HepG2 (cell line): ENCODE measurements around the gene TTC28. TPM values are rescaled to one million over a fixed set of nuclear protein-coding genes. Genes with fewer than 3 reads are reported as not detected.

Experiments used
- ATAC-seq: fragments of 200-7000 bp; cut with Tn5 transposase; 3 replicates; pipeline ENCODE4 v1.9.1; 2020; ENCODE audit warnings: mild to moderate bottlenecking, moderate library complexity
- BruUV-seq: library from RNA; stranded (reverse); fragments of 400-500 nt; replicated peaks from 2 replicates; lab custom pipeline; 2021; lab: Mats Ljungman, UMichigan
- CTCF ChIA-PET: fragments of 300-600 bp; formaldehyde crosslinking; extraction: SDS; loops from one replicate; lab custom pipeline; 2021; ENCODE audit warnings: low total read pairs, inconsistent platforms, low intra/inter-chr PET ratio; lab: Yijun Ruan, JAX
- POLR2A ChIA-PET: fragments of 350-600 bp; sonication (Branson Sonifier 250); formaldehyde crosslinking; loops from one replicate; lab custom pipeline; 2020; ENCODE audit warnings: antibody characterized with exemption, inconsistent platforms; lab: Yijun Ruan, JAX
- DNase-seq: peaks from one replicate; pipeline ENCODE4 v3.0.0-alpha.2; 2015; ENCODE audit warnings: low spot score
- FAIRE-seq: peaks from 3 replicates; lab custom pipeline; 2011; peaks lifted over from hg19 to GRCh38; lab: Jason Lieb, UNC
- H2AFZ ChIP-seq: one replicate; pipeline ENCODE4 v1.6.1; 2011; ENCODE audit warnings: low read length, inconsistent platforms
- H3K27ac ChIP-seq: fragments of 300-600 bp; 3 replicates; pipeline ENCODE4 v1.8.0; 2011; ENCODE audit warnings: mixed run types, mild to moderate bottlenecking, mixed read lengths, low read length, inconsistent platforms; ENCODE audit not compliant: insufficient read depth; ENCODE audit errors: extremely low read length
- H3K27me3 ChIP-seq, 2 experiments: fragments of 200-600 bp in 1 of 2; 2 replicates in 1 of 2; 3 replicates in 1 of 2; pipeline versions ENCODE4 v1.6.0 to v1.8.0; 2011; ENCODE audit warnings: low read length in 2 of 2, mild to moderate bottlenecking in 2 of 2, moderate library complexity in 2 of 2, inconsistent platforms in 1 of 2; ENCODE audit not compliant: insufficient read depth in 2 of 2, control insufficient read depth in 1 of 2
- H3K36me3 ChIP-seq, 2 experiments: fragments of 200-600 bp in 1 of 2; replicated peaks in 1 of 2; 2 replicates in 1 of 2; 3 replicates in 1 of 2; pipeline versions ENCODE4 v1.5.1 to v1.8.0; 2011; ENCODE audit warnings: low read length in 2 of 2, inconsistent platforms in 1 of 2; ENCODE audit not compliant: insufficient read depth in 2 of 2, control insufficient read depth in 1 of 2
- H3K4me1 ChIP-seq: 2 replicates; pipeline ENCODE4 v1.5.1; 2012; ENCODE audit warnings: low read length, inconsistent platforms; ENCODE audit not compliant: insufficient read depth
- H3K4me2 ChIP-seq: 2 replicates; pipeline ENCODE4 v1.6.0; 2011; ENCODE audit warnings: low read depth, low read length, inconsistent platforms
- H3K4me3 ChIP-seq, 3 experiments: fragments of 200-600 bp in 1 of 3; sonication (generic), shearing (Covaris generic) in 1 of 3; replicated peaks in 1 of 3; 2 replicates each; pipeline ENCODE4 v1.5.1; 2011 to 2016; ENCODE audit warnings: low read length in 3 of 3, inconsistent platforms in 2 of 3, low read depth in 2 of 3, mild to moderate bottlenecking in 2 of 3, control low read depth in 1 of 3, mixed read lengths in 1 of 3; ENCODE audit not compliant: insufficient read depth in 1 of 3
- H3K79me2 ChIP-seq: one replicate; pipeline ENCODE4 v1.6.1; 2011; ENCODE audit warnings: low read length, inconsistent platforms; ENCODE audit not compliant: insufficient read depth
- H3K9ac ChIP-seq: 2 replicates; pipeline ENCODE4 v1.6.0; 2011; ENCODE audit warnings: mild to moderate bottlenecking, low read depth, low read length, inconsistent platforms; ENCODE audit not compliant: insufficient read depth
- H3K9me3 ChIP-seq: 2 replicates; pipeline ENCODE4 v1.5.1; 2012; ENCODE audit warnings: mild to moderate bottlenecking, low read length
- H4K20me1 ChIP-seq: 2 replicates; pipeline ENCODE4 v1.6.0; 2011; ENCODE audit warnings: inconsistent platforms, mild to moderate bottlenecking, low read length, moderate library complexity; ENCODE audit not compliant: insufficient read depth
- BCLAF1 ChIP-seq: fragments of 450-650 bp; IDR thresholded peaks from 2 replicates; pipeline ENCODE4 v1.6.1; 2017; ENCODE audit warnings: mild to moderate bottlenecking
- MYPOP ChIP-seq: sonication (generic); formaldehyde crosslinking; IDR thresholded peaks from 2 replicates; pipeline ENCODE4 v1.8.1; 2023; ENCODE audit warnings: mild to moderate bottlenecking, moderate library complexity, missing genetic modification reagents
- ZHX1 ChIP-seq: sonication (generic); formaldehyde crosslinking; IDR thresholded peaks from 2 replicates; pipeline ENCODE4 v1.8.1; 2022; ENCODE audit warnings: low read depth, mild to moderate bottlenecking, missing genetic modification reagents
- WGBS: methylation state at CpG from one replicate; pipeline ENCODE4 v1.1.6; 2017; ENCODE audit warnings: low lambda C conversion rate; 5-methylcytosine and 5-hydroxymethylcytosine counted together
- in situ Hi-C: cut with HindIII; loops from 2 replicates; pipeline ENCODE4 v1.10.0; 2017; ENCODE audit warnings: low pct_unique_long_range_greater_than_20kb; ENCODE audit not compliant: extremely low pct_ligation_motif_present
- intact Hi-C: fragments of 100-400 bp; cut with micrococcal nuclease; formaldehyde crosslinking; loops from one replicate; pipeline ENCODE4 v1.10.0; 2022; ENCODE audit not compliant: unreplicated experiment
- polyA plus RNA-seq, 8 experiments: library from polyadenylated mRNA; depleted of rRNA in 3 of 8; stranded (reverse) in 7 of 8; unstranded in 1 of 8; fragments of >200 nt; fragmentation: Illumina TruSeq in 4 of 8; extraction: Trizol in 4 of 8; gene quantifications; 2 replicates each; pipeline versions ENCODE4 v1.2.1 to v1.2.3, GENCODE V29; 2011 to 2016; ENCODE audit warnings: low read depth in 4 of 8, missing spikeins in 1 of 8, mixed read lengths in 1 of 8; ENCODE audit not compliant: insufficient read depth in 1 of 8
- total RNA-seq, 5 experiments: library from RNA; depleted of rRNA; stranded (reverse); fragments of >200 nt; fragmentation: Illumina TruSeq; extraction: Trizol; gene quantifications; 2 replicates each; pipeline ENCODE4 v1.2.3, GENCODE V29; 2016; ENCODE audit warnings: low read depth in 1 of 5

The TTC28 gene
- total and polyA plus RNA-seq, 2 of the 13 experiments (the other 11 are each of a cell fraction or from before 2014, with no cell fraction given): 4.2 to 13.1 TPM

GRCh38 chr22:28139961-28140360 is 539.7 kb downstream of the TTC28 start:
- ATAC-seq: no peak
- Histone ChIP-seq H3K4me2 (no peak overlapping the region), H3K4me3 (no peak overlapping the region), H3K4me1 (no peaks in the 10 kb centered on the region), H3K27ac (no peak overlapping the region), H3K27me3 (no peaks in the 10 kb centered on the region), H3K9me3 (no peaks in the 10 kb centered on the region), H4K20me1 (no peaks in the 10 kb centered on the region), H3K79me2 (no peaks in the 10 kb centered on the region), H2AFZ (no peak overlapping the region), H3K36me3 (no peaks in the 10 kb centered on the region), H3K9ac (no peak overlapping the region)
- no TSS peak for BruUV-seq
- in situ Hi-C loops: no loop called here
- no peak for DNase-seq
- ChIA-PET CTCF (no interaction called here), POLR2A (no interaction called here)
- no peak for TF ChIP-seq ZHX1 (CRISPR knock-in tag)
- no peak for TF ChIP-seq MYPOP (CRISPR knock-in tag)
- no peak for TF ChIP-seq BCLAF1
- intact Hi-C loops: no loop called here
- WGBS: 71% methylated on average over 1 of the region's 2 CpGs
- FAIRE-seq: no peak
